ENCODE data around the gene RASSF10. TPM values are rescaled to one million over a fixed set of nuclear protein-coding genes. Genes with fewer than 3 reads are reported as not detected.

Gene RASSF10
- total RNA-seq, 1 experiment from 2014 or later = 0.21 TPM

DNA sequence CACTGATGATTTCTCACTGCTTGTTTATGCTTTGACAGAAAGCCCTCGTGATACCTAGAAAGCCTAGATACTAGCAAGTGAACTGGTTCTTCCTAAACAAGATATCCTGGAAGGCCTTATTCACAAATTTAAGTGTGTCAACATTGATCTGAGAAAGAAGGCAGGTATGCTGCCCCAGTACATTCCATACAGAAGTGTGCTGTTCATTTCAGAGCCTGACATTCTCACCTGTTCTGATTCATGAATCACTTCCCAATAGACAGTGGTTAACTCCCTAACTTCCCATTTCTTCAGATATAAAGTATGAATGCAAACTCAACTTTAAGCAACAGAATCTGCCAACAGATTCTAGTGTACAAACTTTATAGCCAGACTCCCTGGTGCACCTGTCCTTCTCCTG, 15.5 kb upstream of the RASSF10 start:
- no peak for DNase-seq (ENCODE audit: low read depth)

DNA sequence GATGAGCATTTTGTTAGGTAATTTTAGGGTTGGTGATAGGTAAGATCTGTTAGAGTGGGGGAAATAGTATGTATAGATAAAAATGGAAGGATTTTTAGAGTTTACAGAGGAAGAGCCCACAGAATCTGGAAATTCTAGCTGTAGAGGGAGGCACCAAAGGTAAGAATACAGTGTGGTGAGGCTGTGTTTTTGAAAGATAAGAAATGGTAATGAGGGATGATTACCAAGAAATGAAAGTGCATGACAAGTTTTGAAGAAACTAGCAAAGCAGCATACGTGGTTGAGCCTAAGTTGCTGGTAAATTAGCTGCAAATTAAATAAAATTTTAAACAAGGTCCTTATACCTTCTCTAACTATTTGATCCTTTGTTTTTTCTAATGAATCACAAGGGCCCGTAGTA, 14.6 kb upstream of the RASSF10 start:
- DNase-seq (ENCODE audit: low read depth) = no peak

DNA sequence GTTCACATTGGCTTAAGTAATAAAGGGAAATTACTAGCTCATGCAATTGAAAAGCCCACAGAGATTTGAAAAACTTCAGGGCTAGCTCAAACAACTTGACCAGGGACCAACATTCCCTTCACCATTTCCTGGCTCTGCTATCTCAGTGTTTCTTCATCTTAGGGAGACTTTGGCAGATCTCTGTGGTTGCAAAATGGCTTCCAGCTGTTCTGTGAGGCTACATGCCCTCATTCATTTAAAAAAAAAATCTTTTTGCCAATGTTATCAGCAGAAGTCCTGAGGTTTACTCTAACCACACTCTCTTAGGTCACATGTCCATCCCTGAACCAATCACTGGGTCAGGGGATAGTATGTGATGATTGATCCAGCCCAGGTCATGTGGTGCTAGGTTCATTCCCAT, 13.9 kb upstream of the RASSF10 start:
- no peak for DNase-seq (ENCODE audit: low read depth)

DNA sequence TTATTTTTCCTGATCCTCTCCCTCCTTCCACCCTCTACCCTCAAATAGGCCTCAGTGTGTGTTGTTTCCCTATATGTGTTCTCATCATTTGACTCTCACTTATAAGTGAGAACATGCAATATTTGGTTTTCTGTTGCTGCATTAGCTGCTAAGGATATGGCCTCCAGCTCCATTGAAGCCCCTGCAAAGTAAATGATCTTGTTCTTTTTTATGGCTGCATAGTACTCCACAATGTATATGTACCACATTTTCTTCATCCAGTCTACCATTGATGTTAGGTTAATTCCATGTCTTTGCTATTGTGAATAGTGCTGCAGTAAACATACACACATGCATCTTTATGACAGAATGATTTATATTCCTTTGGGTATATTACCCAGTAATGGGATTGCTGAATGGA, 13.3 kb upstream of the RASSF10 start:
- DNase-seq (ENCODE audit: low read depth) = no peak

DNA sequence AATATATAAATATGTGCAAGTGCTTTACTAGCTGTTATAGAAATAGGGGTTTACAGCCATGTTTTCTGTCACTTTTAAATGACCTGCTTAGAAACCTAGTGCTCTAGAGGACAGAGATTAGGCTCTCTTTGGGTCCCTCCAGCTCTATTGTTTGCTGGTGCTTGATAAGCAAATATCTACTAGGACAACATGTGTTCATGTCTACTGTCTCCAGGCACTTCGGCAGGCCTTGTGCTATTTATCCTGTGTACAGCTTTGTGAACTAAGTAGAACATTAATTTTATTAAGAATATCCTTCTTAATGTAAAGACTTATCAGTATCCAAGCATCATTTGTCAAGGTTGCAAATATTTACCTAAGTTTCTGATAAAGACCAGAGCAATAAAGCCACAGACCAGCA, 11.9 kb upstream of the RASSF10 start:
- no peak for DNase-seq (ENCODE audit: low read depth)

DNA sequence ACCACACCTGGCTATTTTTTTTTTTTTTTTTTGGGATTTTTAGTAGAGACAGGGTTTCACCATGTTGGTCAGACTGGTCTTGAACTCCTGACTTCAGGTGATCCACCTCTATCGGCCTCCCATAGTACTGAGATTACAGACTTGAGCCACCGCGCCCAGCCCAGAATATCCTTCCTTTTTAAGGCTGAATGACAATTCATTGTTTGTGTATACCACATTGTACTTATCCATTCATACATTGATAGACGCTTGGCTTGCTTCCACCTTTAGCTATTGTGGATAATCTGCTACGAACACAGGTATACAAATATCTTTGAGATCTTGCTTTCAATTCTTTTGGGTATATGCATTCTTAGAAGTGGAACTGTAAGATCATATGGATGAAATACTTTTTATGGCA, 10.8 kb upstream of the RASSF10 start:
- DNase-seq (ENCODE audit: low read depth) = no peak

DNA sequence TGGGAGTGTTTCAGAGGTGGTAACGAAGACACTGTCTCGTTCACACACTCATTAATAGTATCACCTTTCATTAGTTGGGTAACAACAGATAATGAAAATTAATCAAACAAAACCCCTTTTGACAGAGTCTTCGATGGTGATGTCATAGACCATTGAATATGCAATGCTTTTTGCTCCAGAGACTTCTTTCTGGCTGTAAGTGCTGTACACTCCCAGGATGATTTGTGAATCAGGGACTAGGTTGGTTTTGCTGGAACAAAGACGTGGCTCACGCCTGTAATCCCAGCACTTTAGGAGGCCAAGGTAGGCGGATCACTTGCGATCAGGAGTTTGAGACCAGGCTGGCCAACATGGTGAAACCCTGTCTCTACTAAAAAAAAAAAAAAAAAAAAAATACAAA, 9.5 kb upstream of the RASSF10 start:
- no peak for DNase-seq (ENCODE audit: low read depth)

DNA sequence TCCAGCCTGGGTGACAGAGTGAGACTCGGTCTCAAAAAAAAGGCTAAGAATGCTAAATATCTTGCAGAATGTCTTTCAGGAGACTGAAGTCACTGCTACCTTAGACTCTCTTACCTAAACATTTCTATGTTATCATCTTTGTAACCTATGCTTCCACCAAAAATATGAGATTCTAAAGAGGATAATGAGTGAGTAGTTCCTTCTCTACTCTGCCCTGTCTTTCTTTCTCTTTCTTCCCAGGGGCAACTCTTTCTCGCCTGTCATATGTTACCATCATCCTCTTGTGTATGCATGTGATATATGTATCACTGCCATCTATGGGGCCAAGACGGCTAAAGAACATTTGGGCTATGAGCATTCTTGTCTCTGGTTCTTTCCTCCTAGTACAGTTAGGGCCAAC, 9.0 kb upstream of the RASSF10 start:
- no peak for DNase-seq (ENCODE audit: low read depth)

DNA sequence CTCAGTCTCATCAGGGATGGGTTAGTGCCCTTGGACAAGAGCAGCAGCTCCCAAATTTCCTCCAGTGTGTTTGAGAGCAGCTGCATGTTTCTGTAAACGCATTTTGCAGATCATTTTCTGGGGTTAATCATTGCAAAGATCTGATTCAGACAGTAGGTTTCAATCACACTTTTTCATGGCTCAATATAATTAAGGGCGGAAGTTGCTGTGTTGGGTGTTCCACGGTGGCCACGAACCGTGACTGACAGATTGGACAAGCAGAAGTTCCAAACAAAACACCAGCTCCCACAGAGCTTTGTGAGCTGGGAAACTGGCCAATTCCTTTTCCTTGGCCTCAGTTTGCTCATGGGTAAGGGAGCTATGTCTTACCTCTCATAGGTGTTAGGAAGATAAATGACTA, 8.4 kb upstream of the RASSF10 start:
- no peak for DNase-seq (ENCODE audit: low read depth)

DNA sequence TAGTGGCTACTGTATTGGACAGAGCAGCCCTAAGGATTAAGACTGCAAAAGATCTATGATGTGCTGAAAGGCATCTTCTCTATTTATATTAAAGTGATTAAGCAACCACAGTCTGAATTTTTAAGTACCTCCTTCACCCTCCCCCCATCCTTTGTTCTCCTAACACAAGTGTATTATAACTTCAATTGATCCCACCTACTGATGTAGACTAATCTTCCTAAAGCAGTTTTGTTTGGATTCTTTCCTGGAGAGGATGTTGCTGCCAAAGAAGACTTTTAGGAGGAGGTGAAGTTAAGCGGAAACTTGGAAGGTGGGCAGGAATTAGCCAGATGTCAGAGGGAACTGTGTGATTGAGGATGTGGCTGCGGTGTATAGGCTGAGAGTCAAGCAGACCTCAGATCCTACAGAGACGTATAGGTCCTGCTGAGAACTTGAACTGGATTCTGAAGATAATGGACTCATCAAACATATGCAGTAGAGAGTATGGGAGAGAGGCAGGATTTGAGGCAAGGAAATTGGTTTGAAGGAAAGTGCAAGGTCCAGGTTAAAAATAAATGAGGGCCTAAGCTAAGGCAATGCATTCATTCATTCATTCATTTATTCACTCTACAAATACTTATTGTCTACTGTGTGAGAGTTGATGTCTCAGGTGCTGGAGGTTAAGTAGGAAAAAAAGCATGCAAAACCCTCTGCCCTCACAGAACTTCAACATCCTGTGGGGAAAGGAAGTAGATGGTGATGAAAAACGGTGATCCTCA, 5.2 kb upstream of the RASSF10 start:
- peak; percentile 44 for DNase-seq (ENCODE audit: low read depth)

DNA sequence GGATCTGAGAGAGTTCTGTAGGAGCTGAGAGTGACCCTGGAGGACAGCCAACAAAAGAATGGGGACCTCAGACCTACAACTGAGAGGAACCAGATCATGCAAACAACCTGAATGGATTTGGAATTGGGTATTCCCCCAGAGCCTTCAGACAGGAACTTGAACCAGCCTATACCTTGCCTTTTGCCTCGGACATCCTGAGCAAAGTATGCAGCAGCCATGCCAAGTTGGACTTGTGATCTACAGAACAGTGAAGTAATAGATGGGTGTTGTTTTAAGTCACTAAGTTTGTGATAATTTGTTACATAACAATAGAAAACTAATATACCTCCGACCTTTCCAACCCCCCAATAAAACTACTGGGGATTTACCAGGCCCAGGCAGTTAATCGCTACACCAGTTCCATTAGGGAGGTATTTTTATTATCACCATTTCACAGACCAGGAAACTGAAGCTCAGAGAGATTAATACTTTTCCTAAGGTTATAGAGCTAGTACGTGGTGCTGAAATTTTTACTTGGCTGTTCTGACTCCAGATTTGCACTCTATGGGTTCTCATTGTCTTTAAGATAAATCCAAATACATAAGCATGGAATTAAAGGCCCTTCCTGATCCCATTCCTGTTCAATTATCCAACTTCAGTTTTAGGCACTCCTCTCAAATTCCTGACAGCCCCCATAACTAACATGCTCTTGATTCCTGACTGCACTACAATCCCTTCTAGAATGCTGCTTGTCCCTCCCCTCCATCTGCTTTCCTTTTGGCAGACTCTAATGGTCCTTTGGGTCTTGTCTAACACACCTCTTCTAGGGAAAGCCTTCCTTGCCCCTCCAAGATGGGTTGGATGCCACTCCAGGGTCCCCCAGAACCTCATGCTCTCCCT, 1.7 kb upstream of the RASSF10 start:
- DNase-seq (ENCODE audit: low read depth) = no peak

DNA sequence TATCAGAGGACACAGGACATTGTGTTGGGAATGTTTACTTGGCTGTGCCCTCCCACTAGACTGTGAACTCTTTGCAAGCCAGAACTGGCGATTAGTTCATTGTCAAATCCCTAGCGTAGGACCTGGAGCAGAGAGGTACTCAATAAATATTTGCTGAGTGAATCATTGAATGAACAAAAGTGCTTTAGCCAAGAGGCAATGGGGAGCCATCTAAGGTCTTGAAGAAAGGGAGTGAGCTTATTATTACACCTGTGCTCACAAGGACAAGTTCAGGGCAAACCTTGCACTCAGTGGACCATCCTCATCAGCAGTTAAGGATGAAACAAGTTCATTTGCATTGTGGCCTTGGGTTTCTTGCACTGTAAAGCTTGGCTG, 1.1 kb upstream of the RASSF10 start:
- DNase-seq (ENCODE audit: low read depth) = no peak

DNA sequence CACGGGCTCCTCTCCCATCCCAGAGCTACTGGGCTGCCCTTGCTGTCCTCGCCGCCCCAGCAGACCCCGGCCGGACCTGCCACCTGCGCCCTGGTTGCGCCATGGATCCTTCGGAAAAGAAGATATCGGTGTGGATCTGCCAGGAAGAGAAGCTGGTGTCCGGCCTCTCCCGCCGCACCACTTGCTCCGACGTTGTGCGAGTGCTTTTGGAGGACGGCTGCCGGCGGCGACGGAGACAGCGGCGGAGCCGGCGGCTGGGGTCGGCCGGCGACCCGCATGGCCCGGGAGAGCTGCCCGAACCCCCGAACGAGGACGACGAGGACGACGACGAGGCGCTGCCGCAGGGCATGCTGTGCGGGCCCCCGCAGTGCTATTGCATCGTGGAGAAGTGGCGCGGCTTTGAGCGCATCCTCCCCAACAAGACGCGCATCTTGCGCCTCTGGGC, 382 bp downstream of the RASSF10 start:
- no peak for DNase-seq (ENCODE audit: low read depth)

DNA sequence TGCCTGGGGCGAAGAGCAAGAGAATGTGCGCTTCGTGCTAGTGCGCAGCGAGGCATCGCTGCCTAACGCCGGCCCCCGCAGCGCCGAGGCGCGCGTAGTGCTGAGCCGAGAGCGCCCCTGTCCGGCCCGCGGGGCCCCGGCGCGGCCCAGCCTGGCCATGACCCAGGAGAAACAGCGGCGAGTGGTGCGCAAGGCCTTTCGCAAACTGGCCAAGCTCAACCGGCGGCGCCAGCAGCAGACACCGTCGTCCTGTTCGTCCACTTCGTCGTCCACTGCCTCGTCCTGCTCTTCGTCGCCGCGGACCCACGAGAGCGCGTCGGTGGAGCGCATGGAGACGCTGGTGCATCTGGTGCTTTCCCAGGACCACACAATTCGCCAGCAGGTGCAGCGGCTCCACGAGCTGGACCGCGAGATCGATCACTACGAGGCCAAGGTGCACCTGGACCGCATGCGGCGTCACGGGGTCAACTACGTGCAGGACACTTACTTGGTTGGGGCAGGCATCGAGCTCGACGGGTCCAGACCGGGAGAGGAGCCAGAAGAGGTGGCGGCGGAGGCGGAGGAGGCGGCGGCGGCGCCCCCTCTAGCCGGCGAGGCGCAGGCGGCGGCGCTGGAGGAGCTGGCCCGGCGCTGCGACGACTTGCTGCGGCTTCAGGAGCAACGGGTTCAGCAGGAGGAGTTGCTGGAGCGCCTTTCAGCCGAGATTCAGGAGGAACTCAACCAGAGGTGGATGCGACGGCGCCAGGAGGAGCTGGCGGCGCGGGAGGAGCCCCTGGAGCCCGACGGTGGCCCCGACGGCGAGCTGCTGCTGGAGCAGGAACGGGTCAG, 1.0 kb downstream of the RASSF10 start:
- DNase-seq (ENCODE audit: low read depth) = no peak

DNA sequence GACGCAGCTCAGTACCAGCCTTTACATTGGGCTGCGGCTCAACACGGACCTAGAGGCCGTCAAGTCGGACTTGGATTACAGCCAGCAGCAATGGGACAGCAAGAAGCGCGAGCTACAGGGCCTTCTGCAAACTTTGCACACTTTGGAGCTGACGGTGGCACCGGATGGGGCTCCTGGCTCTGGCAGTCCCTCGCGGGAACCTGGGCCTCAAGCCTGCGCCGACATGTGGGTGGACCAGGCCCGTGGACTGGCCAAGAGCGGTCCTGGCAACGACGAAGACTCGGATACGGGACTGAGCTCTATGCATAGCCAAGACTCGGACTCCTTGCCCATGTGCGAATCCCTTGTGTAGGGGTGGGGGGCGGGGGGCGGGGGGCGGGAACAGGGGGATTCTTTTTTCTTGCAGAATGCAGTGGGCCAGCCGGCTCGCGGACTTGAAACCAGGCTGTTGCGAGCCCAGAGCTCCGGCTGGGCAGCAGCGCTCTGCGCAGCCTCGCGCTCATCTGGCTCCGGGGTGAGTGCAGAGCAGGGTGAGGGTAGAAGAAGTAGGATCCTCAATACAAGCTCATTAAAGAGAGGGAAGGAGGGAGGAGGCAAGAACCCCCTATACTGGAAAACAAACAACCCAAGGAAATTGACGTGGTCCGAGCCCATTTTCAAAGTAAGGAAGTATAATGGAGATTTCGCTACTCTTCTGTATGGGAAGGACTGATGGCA, 1.8 kb downstream of the RASSF10 start:
- DNase-seq (ENCODE audit: low read depth) = no peak

DNA sequence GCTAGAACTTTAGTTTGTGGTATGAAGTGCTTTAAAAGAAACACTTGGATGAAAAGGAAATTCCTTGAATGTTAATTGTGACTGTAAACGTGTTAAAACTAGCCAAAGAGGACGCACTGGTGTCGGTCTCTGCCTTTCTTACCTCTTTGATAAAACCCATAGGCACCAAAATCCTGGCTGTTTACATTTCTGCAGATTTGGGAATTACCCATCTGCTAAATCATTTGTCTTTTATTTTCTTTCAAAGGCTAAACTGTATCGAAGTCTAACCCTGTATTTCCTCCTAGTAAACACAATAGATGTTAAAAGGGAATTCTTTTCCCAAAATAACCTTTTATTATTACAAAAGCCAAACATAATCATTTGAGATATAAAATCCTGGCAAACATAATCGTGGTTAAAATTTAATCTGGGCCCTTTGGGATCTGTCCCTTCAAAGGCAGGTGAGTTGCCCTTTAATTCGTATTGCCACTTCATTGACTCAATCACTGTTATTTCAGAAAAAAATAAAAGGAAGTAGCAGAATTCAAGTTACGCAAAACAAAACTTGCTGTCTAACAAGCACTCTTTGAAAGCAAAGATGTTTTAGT, 2.4 kb downstream of the RASSF10 start:
- no peak for DNase-seq (ENCODE audit: low read depth)

DNA sequence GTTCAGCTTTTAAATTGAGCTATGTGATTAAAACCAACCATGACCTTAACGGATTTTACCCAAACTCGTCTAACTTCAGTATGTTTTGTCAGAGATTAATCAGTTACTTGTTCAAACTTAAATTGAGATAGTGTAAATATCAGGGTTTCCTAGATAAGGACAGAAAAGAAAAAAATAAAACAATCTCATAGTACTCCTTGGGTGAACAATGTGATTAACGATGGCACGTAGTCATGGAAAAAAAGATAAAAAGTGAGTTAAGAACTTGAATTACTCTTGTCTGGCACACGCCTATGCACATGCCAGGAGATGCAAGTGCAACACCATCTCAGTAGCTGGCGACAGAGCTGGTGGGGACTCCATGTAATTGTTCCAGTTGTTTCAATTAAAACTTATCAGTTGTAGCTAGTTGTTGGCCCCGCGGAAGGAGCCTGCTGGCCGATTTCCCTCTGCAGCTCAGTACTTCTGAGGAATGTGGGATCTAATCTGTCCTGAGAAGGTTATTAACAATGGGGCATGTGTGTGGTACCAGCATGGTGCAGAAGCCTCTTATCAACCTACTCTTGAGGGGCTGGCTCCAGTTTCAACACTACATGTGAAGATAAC, 3.0 kb downstream of the RASSF10 start:
- no peak for DNase-seq (ENCODE audit: low read depth)

DNA sequence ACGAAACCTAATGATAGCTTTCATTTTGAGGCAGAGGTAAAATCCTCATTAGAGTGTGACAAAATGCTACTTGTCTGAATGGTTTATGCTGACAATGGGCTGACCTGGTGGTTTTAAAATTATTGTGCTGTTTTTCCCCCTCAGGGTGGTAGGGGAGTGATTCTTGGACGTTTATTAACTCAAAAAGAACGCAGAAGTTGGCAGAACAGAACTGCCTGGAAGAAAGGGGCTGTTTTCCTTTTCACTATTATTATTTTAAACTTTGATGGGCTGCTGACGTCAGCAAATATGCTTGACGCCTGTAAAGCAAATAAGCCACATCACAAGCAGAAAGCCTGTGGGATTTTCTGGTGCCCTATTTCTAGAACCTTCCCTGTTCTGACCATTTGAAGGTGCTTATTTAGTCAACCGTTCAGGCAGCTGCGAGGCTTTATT, 4.0 kb downstream of the RASSF10 start:
- DNase-seq (ENCODE audit: low read depth) = no peak

DNA sequence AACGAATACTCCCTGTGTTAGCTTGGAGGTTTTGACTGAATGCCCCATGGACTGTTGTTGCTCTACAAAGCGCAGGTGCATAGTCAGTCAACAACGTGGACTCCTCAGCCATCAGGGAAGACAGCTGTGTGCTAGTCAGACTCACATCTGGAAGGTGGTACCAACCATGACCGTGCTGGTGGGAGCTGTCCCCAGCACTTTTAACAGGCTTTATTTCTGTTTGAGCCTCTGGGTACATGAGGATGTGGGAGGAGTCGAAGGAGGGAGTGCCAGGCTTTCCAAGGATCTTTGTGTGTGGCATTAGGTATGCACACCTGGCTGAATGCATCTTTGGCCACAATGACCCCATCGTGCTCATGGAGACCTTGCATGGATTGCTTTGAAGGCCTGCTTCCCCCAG, 6.6 kb downstream of the RASSF10 start:
- no peak for DNase-seq (ENCODE audit: low read depth)

DNA sequence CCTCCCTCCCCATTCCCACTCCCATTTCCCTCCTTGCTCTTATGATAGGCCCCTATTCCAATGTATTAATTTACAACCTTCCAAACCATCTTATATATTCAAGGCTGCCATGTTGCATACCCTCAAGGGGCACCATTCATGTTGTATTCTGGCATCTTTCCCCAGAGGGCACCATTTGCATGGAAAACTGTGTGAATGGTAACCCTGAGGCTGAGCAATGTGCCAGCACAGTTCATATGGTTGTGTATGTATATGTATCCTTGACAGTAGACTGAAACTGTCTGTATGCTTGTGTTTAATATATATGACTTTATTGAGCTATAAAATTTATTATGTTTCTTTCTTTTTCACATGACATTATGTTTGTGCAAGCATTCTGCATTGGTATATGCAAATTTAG, 7.3 kb downstream of the RASSF10 start:
- DNase-seq (ENCODE audit: low read depth) = peak; percentile 45

All from HT1080 (cell line).